Astrocyte (in vitro differentiated cells and primary cell): ENCODE measurements around the gene CHST3. TPM values are rescaled to one million over a fixed set of nuclear protein-coding genes. Genes with fewer than 3 reads are reported as not detected.

ENCODE experiments used
- DNase-seq: peaks from one replicate; pipeline ENCODE4 v3.0.0-alpha.2; 2010; ENCODE audit warnings: low read depth
- FAIRE-seq: peaks from 2 replicates; lab custom pipeline; 2011; peaks lifted over from hg19 to GRCh38; lab: Jason Lieb, UNC
- H2AFZ ChIP-seq: 2 replicates; pipeline ENCODE4 v1.6.0; 2012; ENCODE audit warnings: low read depth, low read length, inconsistent platforms
- H3K27ac ChIP-seq: 2 replicates; pipeline ENCODE4 v1.5.1; 2011; ENCODE audit warnings: low read depth, low read length, inconsistent platforms
- H3K27me3 ChIP-seq: 2 replicates; pipeline ENCODE4 v1.6.0; 2011; ENCODE audit warnings: low read length, inconsistent platforms; ENCODE audit not compliant: insufficient read depth
- H3K36me3 ChIP-seq: 2 replicates; pipeline ENCODE4 v1.5.1; 2011; ENCODE audit warnings: low read length, inconsistent platforms; ENCODE audit not compliant: insufficient read depth
- H3K4me1 ChIP-seq: 2 replicates; pipeline ENCODE4 v1.5.1; 2011; ENCODE audit warnings: low read length, inconsistent platforms; ENCODE audit not compliant: insufficient read depth
- H3K4me2 ChIP-seq: 2 replicates; pipeline ENCODE4 v1.6.0; 2012; ENCODE audit warnings: low read length, inconsistent platforms
- H3K4me3 ChIP-seq: 2 replicates; pipeline ENCODE4 v1.5.1; 2011; ENCODE audit warnings: low read depth, mild to moderate bottlenecking, low read length, inconsistent platforms; ENCODE audit not compliant: insufficient read depth
- H3K79me2 ChIP-seq: 2 replicates; pipeline ENCODE4 v1.6.0; 2012; ENCODE audit warnings: mild to moderate bottlenecking, low read length, inconsistent platforms; ENCODE audit not compliant: insufficient read depth
- H3K9ac ChIP-seq: 2 replicates; pipeline ENCODE4 v1.6.0; 2012; ENCODE audit warnings: mild to moderate bottlenecking, low read length, inconsistent platforms
- H3K9me3 ChIP-seq: 2 replicates; pipeline ENCODE4 v1.5.1; 2012; ENCODE audit warnings: low read depth, mild to moderate bottlenecking, low read length, inconsistent platforms; ENCODE audit not compliant: insufficient read depth
- H4K20me1 ChIP-seq: 2 replicates; pipeline ENCODE4 v1.6.0; 2012; ENCODE audit warnings: low read length, inconsistent platforms; ENCODE audit not compliant: insufficient read depth
- H3K27ac Mint-ChIP-seq: one replicate; pipeline ENCODE4 v1.8.0; 2021; ENCODE audit warnings: mild to moderate bottlenecking, mixed read lengths; ENCODE audit not compliant: unreplicated experiment
- H3K27me3 Mint-ChIP-seq: one replicate; pipeline ENCODE4 v1.8.0; 2021; ENCODE audit warnings: low read depth, mixed read lengths; ENCODE audit not compliant: unreplicated experiment
- H3K36me3 Mint-ChIP-seq: one replicate; pipeline ENCODE4 v1.8.0; 2021; ENCODE audit warnings: low read depth, mixed read lengths; ENCODE audit not compliant: unreplicated experiment
- H3K4me1 Mint-ChIP-seq: one replicate; pipeline ENCODE4 v1.8.0; 2021; ENCODE audit warnings: low read depth, mixed read lengths; ENCODE audit not compliant: unreplicated experiment
- H3K4me3 Mint-ChIP-seq: one replicate; pipeline ENCODE4 v1.8.0; 2021; ENCODE audit warnings: mild to moderate bottlenecking, moderate library complexity, mixed read lengths; ENCODE audit not compliant: unreplicated experiment
- H3K9me3 Mint-ChIP-seq: one replicate; pipeline ENCODE4 v1.8.0; 2021; ENCODE audit warnings: mild to moderate bottlenecking, mixed read lengths; ENCODE audit not compliant: unreplicated experiment
- CTCF ChIP-seq: IDR thresholded peaks from 2 replicates; pipeline ENCODE4 v1.5.1; 2011; ENCODE audit warnings: low read depth, mild to moderate bottlenecking, inconsistent platforms, low read length, moderate library complexity; ENCODE audit not compliant: insufficient read depth
- EZH2 ChIP-seq: IDR thresholded peaks from 2 replicates; pipeline ENCODE4 v1.6.1; 2012; ENCODE audit warnings: mild to moderate bottlenecking, low read length, inconsistent platforms; ENCODE audit not compliant: insufficient read depth
- total RNA-seq: library from RNA; stranded (reverse); gene quantifications from 2 replicates; pipeline ENCODE4 v1.2.1, GENCODE V29; 2021

Gene CHST3
- total RNA-seq, 1 donor from 2014 or later, result 43.5 TPM

GRCh38 chr10:72049472-72049871 is 85.3 kb downstream of the CHST3 start:
- H2AFZ ChIP-seq, result no peak overlapping the region
- H3K9me3 ChIP-seq, result no peaks in the 10 kb centered on the region
- H3K4me3 Mint-ChIP-seq, result no peak overlapping the region
- no peak overlapping the region for H3K4me3 ChIP-seq
- no peak overlapping the region for H3K27ac Mint-ChIP-seq
- no peak overlapping the region for H3K4me2 ChIP-seq
- no peaks in the 10 kb centered on the region for H3K79me2 ChIP-seq
- no peaks in the 10 kb centered on the region for H4K20me1 ChIP-seq
- peaks cover 8% of the 10 kb centered on the region for H3K27me3 Mint-ChIP-seq
- TF ChIP-seq CTCF (no peak), EZH2 (no peak)
- H3K27ac ChIP-seq, result no peak overlapping the region
- no peaks in the 10 kb centered on the region for H3K36me3 ChIP-seq
- H3K9ac ChIP-seq, result no peak overlapping the region
- peaks cover 6% of the 10 kb centered on the region for H3K4me1 Mint-ChIP-seq
- DNase-seq (no peak), FAIRE-seq (no peak)
- H3K27me3 ChIP-seq, result peaks cover 4% of the 10 kb centered on the region
- no peaks in the 10 kb centered on the region for H3K4me1 ChIP-seq
- H3K36me3 Mint-ChIP-seq, result peaks cover 5% of the 10 kb centered on the region
- H3K9me3 Mint-ChIP-seq, result peaks cover 3% of the 10 kb centered on the region

- TF ChIP-seq EZH2, result no peak
- FAIRE-seq (no peak), DNase-seq (no peak)
- no peak overlapping the region for H2AFZ ChIP-seq
- Mint-ChIP-seq H3K27ac (no peak overlapping the region), H3K4me1 (peaks cover 1% of the 10 kb centered on the region), H3K27me3 (peaks cover 8% of the 10 kb centered on the region), H3K36me3 (peaks cover 5% of the 10 kb centered on the region), H3K9me3 (peaks cover 3% of the 10 kb centered on the region), H3K4me3 (no peak overlapping the region)
- no peak overlapping the region for H3K27ac ChIP-seq
- no peaks in the 10 kb centered on the region for H3K4me1 ChIP-seq
- no peaks in the 10 kb centered on the region for H4K20me1 ChIP-seq
- no peaks in the 10 kb centered on the region for H3K9me3 ChIP-seq
- H3K36me3 ChIP-seq, result no peaks in the 10 kb centered on the region
- H3K4me3 ChIP-seq, result no peak overlapping the region
- H3K9ac ChIP-seq, result no peak overlapping the region
- H3K27me3 ChIP-seq, result peaks cover 4% of the 10 kb centered on the region
- H3K79me2 ChIP-seq, result no peaks in the 10 kb centered on the region
- H3K4me2 ChIP-seq, result no peak overlapping the region
Measured at GRCh38 chr10:72049969-72050781, 86.0 kb downstream of the CHST3 start.

GRCh38 chr10:72050873-72051272 is 86.7 kb downstream of the CHST3 start:
- H3K79me2 ChIP-seq, result no peaks in the 10 kb centered on the region
- no peak overlapping the region for H3K9ac ChIP-seq
- no peaks in the 10 kb centered on the region for H3K9me3 ChIP-seq
- H3K27ac Mint-ChIP-seq, result no peak overlapping the region
- peaks cover 5% of the 10 kb centered on the region for H3K36me3 Mint-ChIP-seq
- H3K4me1 Mint-ChIP-seq, result peaks cover 1% of the 10 kb centered on the region
- no peak for FAIRE-seq
- no peaks in the 10 kb centered on the region for H4K20me1 ChIP-seq
- H3K4me3 Mint-ChIP-seq, result no peak overlapping the region
- peaks cover 3% of the 10 kb centered on the region for H3K9me3 Mint-ChIP-seq
- TF ChIP-seq CTCF (no peak), EZH2 (no peak)
- no peak overlapping the region for H3K4me2 ChIP-seq
- H3K4me1 ChIP-seq, result no peaks in the 10 kb centered on the region
- H3K27me3 ChIP-seq, result peaks cover 6% of the 10 kb centered on the region
- peaks cover 10% of the 10 kb centered on the region for H3K27me3 Mint-ChIP-seq
- no peaks in the 10 kb centered on the region for H3K36me3 ChIP-seq
- no peak overlapping the region for H3K27ac ChIP-seq
- no peak for DNase-seq
- H2AFZ ChIP-seq, result no peak overlapping the region
- H3K4me3 ChIP-seq, result no peak overlapping the region
